Fibroblast of skin of right biceps (primary cell): ENCODE results near the gene MYEOV.
A peak's percentile ranks its signal among the peaks of the same experiment; 100 is the strongest.

Source experiments
- DNase-seq: peaks from one replicate; pipeline ENCODE4 v3.0.0-alpha.2; 2013

Gene MYEOV

DNA sequence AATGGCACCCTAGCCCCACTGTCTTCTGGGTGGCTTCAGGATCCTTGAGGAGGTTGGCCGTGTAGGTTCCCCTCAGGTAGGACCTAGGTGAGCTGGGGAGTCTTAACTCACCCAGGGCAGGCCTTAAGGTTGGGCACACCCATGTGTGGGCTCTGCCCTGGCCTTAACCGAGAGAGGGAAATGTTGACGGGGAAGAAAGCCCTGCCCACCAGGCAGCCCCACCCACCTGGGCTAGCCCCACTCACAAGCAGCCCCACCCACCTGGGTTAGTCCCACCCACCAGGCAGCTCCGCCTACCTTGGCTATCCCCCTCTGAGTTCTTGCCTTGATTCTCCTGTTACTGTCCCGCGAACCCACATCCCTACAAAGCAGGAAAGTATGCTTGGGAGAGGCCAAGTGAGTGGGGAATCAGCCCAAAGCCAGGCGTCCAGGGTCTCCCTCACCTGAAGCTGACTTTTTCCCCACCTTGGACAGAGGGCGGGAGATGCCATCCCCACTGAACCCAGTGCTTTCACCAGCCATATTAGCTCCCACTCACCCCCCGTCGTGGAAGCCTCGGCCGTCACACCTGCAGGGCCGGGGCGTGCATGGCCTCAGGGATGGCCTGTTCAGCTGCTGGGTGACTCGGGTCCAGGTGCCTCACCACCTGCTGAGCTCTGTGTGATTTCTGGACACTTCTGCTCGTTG, at the start of gene MYEOV:
Gene MYEOV, plus strand, starts transcription at position 337 of the 687 bp plus-strand sequence. CDS start 1,200 bp downstream, outside the sequence.
- DNase-seq = peak; percentile 42

DNA sequence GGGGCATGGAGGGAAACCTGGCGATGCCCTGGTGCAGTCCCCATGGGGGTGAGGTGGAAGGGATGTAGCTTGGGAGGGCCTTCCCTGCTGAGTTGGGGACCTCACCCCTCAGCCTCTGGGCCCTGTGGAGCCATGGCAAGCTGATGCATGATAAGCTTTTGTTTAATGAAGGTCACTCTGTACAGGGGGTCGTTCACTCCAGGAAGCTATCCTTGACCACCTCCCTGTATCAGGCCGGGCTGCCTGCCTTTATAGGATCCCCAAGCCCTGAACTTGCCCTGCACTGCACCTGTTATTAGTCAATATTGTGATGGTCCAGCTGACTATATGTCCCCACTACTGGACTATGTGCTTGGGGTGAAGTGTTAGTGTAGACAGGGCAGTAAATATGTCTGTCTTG, 49.7 kb upstream of the MYEOV start:
- DNase-seq = no peak

DNA sequence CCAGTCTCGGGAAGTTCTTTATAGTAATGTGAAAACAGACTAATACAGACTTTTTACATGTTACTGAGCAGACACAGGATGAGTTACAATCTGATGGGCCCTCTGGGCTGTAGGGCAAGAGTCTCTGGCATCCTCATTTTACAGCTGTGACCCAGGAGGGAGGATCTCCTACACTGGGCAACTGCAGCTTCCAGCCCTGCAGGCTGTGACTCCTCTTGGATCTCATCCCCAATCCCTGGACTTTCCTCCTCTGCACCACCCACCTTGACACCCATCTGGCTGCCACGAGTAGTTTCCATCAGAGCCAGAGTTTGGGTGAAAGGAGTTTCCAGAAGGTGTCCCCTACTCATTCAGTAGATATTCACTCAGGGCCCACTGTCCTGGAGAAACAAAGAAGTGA, 48.9 kb upstream of the MYEOV start:
- no peak for DNase-seq

DNA sequence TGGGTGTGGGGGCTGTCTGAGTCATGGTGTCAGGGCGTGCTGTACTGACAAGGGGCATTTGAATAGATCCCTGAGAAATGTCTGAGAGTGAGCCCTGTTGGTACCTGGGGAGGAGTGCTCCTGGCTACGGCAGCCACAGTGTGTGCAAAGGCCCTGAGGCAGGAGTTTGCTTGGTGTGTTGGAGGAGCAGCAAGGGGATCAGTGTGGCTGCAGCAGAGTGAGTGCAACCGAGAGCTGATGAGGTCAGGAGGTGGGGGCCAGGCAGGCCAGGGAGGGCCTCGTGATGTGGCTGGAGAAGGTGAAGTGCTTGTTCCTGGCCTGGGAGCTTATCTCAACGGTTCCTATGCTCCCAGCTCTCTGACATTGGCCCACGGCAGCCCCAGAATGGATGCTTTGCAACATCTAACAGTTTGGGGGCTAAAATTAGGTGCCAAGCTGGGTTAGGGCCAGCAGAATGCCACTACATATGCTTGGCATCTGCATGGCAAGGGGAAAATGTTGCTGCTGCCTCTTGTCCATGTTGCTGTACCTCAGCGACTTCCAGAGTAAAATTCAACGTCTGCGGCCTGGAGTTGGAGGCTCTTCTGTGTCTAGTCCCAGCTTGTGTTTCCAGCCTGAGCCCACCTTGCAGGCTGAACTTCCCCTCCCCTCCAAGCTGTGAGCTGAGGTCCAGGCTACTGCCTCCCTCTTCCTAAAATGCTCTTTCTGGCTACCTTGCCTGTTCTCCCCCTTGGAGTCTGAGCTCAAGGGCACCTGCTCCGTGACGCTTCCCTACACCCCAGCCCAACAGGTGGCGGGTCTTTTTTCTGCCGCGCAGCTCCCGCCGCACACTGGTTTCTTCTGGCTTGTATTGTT, 48.2 kb upstream of the MYEOV start:
- DNase-seq = no peak

DNA sequence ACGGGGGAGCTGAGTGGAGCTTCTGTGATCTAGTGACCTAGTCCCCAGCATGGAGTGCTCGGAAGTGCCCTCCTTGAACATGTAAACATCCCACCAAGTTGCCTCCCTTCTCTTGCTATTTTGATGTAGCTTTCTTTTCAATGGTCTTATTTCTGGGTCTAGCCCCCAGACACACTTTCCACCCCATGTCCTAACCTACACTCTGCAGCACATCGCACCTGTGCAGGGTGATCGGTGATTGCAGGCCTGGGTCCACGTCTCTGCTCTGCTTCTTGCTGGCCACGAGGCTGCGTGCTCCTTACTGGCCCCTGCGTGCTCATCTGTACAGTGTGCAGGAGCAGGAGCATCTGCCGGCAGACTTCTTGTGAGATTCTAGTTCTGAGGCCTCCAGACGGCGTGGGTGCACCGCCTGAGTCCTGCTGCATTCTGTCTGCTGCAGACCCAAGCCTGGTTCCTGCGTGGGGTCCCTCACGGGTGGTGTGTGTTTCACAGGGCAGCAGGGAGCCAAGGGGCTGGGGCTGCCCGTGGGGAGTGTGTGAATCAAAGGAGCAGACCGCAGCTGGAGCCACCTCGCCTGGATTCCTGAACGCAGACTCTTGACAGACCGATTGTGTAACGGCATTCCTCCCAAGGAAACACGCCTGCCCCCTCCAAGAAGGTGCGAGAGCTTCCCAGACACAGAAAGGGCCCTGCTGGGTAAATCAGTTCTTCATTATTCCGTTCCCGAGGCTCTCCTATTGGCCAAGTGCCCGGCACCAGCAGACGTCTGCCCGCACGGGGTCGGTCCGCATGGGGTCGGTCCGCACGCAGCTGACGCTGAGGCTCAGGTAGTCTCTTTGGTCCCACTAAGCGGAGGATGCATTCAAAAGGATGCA, 44.4 kb upstream of the MYEOV start:
- peak; percentile 66 for DNase-seq

DNA sequence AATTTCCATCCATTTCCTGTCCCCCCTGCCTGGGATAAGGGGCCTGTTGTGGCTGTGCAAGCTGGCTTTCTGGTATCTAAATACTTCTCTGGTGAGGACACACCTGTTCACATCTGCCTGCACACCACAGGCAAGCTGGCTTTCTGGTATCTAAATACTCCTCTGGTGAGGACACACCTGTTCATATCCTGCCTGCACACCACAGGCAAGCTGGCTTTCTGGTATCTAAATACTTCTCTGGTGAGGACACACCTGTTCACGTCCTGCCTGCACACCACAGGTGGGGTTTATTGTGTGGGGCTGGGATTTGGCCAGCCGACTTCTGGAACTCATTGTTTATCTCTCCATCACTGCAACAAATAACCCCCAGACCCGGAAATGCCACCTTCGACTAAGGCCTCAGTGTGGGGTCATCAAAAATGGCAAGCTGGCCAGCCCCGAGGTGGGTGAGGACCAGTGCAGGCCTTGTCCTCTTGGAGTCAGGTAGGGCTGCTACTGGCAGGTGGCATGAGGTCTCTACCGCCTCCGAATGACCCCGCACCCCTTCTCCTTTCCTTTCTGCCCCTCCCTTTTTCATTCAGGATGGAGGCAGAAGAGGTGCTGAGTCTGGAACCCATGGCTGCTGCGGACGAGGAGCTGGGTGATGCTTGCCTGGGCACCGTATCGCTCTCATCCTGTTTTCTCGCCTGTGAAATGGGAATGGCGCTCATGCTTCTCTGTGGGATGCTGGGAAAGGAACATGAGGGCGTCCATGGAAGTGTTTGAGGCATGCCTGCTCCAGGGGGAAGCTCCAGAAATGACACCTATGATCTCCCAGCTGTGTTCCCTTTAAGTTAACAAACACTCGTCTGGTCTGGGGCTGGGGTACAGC, 43.5 kb upstream of the MYEOV start:
- DNase-seq = no peak

DNA sequence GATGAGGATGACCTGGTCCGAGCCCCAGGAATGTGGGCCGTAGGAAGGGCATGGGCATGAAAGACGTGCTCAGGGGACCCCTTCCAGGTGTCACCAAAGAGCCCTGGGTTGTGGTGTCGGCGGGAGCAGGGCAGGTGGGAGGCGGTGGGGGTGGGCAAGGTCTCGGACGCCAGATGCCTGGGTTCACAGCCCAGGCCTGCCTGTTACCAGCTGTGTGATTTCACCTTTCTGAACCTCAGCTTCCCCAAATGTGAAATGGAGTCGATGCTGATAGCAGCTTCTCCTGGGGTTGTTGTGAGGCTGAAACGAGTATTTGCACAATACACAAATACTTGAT, 42.9 kb upstream of the MYEOV start:
- no peak for DNase-seq

DNA sequence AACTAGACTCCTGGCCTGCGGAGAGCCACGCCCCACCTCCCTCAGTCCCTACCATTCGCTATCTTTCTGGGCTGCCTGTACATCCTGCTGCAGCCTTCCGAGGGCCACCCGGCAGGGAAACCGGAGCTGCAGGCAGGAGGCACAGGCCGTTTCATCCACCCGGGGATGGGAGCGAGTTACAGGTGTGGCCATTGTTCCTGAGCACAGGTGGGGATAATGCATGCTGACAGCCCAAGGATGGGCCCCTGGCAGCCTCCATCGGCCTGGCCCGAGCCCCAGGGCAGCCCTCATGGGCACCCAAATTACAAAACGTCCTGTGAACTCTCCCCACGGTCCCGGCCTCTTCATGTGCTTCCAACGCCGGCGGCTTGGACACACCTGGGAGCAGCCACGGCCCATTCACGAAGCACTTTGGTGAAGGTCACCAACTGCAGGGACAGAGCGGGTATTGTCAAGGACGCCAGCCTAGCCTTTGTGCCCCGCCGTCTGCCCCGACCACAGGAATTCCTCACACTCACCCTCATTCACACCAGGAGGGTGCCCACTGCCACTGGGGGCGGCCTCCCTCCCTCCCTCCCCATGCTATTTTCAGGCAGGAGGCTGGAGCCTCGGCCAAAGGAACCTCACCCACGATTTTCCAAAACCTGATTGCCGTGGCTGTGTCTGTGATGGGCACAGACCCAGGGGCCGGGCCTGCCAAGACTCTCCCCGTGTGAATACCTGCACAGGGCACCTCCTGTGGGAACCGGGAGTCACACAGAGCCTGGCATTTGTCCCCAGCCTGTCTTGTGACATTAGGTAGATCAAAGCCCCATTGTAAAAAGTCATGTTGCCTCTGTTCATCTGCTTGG, 42.1 kb upstream of the MYEOV start:
- no peak for DNase-seq

DNA sequence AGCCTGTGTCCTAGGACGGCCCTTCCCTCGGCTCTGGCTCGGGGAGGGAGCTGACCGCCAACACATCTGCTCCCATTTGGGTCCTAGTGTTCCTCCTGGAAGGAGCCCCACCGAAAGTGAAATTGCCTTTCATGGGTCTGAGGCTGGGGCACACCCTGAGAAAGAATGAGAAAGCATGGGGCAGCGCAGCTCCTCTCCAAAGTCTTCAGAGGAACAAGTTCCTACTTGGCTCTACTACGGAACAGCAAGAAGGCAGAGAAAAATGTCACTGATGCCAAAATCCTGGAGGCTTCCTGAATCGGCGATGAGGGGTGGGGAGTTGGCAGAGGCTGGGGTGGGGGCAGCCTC, 41.5 kb upstream of the MYEOV start:
- no peak for DNase-seq

DNA sequence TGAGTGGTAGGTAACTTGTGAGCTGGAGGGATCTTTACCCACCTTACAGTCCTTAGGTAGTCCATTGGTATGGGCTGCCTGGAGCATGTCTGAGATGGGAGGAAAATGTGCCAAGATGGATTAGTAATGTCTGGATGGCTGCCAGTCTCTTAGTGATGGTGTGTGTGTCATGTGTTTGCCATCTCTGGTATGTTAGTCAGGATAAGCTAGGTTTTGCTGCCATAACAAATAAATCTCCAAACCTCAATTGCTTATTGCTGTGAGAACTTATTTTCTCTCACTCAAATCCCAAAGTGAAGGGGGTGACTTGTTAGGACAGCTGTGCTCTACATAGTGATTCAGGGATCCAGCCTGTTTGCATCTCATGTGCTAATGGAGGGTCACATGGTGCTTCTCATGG, 40.9 kb upstream of the MYEOV start:
- DNase-seq = peak; percentile 78

DNA sequence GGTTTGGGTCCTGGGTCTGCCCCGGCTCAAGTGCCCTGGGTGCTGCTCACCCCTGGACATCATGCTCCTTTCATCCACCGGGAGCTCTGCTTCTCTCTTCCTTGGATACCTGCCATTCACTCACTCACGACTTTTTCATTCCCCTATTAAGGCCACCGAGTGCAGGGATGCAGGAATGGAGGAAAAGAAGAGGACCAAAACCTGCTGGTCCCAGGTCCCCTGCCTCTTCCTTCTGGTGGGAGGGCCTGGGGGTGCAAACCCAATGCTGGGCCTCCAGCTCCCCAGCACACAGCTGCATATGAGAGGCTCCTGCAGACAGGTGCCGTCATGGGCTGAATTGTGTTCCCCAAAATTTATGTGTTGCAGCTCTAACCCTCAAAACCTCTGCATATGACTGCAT, 36.8 kb upstream of the MYEOV start:
- no peak for DNase-seq

DNA sequence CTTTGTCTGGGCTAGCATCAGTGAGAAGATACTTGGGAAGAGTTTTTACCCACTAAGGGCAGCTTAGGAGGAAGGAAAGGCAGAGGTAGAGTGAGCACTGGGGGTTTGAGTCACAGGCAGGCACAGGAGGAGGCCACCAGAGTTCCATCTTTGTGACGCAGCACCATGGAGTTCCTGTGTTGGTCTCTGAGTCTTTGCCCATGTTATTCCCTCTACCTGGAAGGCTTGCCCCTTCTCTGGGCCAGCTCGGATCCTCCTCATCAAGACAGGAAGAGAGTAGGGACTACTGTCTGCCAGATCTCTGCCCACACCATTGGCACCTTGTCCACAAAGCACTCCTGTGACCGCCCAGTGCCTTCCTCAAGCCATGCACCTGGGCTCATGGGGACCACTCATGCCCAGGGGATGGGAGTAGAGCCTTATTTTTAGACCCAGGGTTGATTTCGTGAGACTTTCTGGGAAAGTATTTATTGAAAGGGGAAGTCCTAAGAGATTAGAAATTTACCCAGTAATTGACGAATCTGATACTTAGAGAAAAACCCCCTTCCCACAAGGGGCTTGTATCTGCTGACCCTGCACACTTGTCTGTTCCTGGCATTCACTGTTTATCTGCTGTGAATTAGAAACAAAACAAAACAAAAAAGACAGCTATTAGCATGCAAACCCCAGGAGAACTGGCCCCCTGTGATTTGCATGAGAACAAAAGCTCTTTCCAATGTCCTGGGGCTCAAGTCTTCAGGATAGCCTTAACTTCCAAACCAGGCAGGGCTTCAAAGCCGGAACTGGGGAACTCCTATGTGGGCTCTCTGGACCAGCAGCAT, 35.9 kb upstream of the MYEOV start:
- no peak for DNase-seq

DNA sequence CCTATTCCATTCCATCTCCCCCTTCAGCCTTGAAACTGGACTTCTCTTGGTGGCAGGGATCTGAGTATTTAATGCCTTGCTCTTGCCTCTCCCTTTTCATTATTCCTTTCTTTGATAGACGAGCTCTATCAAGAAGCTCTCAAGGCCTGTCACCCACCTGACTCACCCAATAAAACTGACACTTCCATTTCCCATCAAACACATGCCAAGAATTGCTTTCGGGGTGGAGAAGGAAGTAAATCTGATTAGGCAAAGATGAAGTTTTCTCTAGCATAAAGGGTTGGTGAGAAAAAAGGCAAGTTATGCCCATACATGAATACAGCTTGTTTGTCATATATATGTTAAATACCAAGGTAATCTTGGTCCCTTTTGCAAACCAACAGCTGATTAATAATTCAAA, 34.9 kb upstream of the MYEOV start:
- DNase-seq = no peak

DNA sequence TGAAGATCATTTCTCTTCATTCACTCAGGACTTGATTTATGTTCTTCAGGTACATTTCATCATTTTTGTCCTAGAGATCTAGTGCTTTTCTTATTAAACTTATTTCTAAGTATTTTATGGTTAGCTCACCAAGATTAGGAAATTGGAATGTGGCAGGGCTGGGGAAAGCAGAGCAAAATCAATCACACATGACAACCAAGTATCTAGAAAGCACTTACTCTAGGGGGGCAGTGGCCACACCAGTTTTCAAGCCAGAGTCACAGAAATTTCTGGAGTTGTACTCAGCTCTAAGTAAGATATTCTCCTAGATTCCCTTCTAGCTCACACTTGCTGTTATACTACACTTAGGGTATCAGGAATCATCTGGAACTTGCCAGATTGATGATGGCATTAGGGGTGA, 33.3 kb upstream of the MYEOV start:
- peak; percentile 43 for DNase-seq

DNA sequence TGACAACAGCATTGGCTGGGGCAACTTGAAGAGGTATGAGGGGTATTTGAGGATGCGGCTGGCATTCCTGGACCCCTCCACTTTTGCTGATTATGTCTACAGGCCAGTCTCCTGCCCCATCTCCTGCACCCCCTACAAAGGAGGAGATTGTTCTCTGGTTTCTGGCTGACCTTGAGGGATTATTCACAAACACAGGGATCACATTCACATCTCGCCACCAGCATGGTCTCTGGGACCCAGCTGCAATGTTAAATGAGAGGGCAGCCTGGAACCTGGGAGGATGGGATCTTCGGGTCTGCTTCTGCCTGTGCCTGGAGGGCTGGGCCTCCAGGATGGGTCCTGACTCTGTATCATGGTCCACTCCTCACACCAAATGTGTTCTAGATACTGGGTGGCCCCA, 32.8 kb upstream of the MYEOV start:
- no peak for DNase-seq

DNA sequence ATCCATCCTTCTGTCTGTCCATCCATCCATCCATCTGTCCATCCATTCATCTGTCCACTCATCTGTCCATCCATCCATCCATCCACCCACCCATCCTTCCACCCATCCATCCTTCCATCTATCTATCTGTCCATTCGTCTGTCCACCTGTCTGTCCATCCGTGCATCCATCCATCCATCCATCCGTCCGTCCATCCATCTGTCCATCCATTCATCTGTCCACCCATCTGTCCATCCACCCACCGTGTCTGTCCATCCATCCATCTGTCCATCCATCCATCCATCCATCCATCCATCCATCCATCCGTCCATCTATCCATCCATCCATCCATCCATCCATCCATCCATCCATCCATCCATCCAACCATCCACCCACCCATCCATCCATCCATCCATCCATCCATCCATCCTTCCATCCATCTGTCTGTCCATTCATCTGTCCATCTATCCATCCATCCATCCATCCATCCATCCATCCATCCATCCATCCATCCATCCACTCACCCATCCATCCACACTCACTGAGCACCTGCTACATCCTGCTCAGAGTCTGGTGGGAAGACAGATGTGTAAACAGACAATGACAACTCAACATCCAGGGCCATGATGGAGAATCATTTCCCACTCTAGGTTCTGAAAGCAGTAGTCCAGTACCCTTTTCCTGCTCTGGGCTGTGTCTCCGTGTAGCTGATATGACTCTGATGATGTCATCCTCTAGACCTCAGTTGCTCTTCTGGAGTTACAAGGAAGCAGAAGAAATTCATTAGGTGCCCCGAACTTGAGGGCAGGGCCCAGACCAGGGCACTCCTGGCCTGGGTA, 30.8 kb upstream of the MYEOV start:
- no peak for DNase-seq

DNA sequence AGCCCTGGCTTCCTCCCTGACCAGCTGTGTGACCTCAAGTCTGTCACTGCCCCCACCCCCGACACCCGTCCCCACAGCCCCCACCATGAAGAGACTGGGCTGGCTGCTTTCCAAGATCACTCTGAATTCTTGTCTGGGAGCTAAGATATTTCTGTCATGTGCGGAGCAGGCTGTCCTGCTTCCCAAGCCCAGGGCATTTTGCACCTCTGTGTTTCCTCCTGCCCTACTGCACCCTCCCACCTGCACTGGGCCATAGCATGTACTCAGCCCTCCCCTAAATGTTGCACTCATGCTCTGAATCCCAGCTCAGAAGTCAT, 30.3 kb upstream of the MYEOV start:
- DNase-seq = no peak

DNA sequence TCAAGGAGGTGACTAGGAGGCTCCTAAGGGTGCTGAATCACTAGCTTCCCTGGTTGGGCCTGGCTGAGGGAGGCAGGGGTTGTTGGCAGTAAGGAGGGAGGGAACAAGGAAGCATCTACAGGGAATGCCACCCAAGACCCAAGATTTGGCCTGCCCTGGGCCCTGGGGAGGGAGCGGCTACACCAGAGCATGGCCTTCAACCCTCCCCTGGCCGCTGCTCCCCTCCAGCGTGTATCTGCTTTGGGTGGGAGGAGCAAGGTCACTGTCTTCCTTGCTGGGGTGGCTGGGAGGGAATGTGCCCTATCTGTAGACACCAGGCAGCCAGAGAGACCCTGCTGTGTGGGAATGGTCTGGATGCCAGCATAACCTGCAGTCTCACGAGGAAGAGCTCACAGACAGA, 29.5 kb upstream of the MYEOV start:
- no peak for DNase-seq

DNA sequence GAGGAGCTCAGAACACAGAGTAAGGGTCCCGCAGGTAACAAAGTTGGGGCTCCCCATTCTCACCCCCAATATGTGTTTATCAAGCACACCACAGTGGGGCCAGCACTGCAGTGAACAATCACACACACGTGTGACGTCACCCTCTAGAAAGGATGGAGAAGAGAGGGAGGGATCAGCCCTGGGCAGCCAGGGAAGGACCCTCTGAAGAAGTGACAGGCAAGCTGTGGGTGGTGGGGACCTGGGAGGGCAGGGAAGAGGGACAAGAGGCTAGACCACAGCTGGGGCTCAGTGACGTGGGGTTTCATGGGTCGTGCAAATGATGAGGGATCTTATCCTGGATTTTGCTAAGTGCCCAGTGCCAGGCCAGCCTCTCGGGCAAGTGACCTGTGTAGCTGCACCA, 28.7 kb upstream of the MYEOV start:
- no peak for DNase-seq

DNA sequence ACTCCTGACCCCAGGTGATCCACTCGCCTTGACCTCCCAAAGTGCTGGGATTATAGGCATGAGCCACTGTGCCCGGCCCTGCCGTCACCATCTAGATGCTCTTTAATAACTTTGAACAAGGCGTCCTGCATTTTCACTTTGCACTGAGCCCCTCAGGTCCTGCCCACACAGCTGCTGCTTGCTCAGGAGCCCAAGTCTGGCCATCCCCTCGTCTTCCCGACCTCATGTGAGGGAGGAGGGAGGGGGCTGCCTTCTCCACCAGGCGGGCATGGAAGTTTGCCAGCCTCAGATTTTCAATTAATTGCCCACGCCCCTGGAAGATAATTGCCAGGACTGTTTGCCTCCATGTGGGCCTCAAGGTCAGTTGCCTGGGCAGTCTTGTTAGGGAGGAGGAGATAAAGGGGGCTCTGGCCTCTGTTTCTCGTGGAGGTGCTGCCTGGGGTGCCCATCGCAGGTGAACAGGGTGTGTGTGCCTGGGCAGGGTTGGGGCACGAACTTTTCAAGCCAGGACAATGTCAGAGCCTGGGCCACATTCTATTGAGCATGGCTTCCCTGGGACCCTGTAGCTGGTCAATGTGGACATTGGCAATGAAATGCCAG, 27.9 kb upstream of the MYEOV start:
- no peak for DNase-seq
